HPDE6-E6E7 (cell line): ENCODE results near the gene SKAP1.
"Not testable (repeated sequence)": the region's sequence is repeated elsewhere in the genome, so short reads cannot be mapped to it uniquely, and the experiment has no call there.

Experiments
- DNase-seq: peaks from one replicate; pipeline ENCODE4 v3.0.0; 2011; ENCODE audit warnings: missing footprints; ENCODE audit errors: extremely low spot score

The SKAP1 gene

GRCh38 chr17:48245465-48246033 lies 184.5 kb downstream of the SKAP1 start:
- not testable (repeated sequence) for DNase-seq

GRCh38 chr17:48244814-48245213 lies 185.2 kb downstream of the SKAP1 start:
- no peak for DNase-seq

- DNase-seq, result no peak
Measured at GRCh38 chr17:48244121-48244711, 185.8 kb downstream of the SKAP1 start.

GRCh38 chr17:48241770-48242497 lies 188.1 kb downstream of the SKAP1 start:
- DNase-seq, result no peak

GRCh38 chr17:48241131-48241591 lies 188.9 kb downstream of the SKAP1 start:
- peak; percentile 63 for DNase-seq

GRCh38 chr17:48240562-48241130 lies 189.4 kb downstream of the SKAP1 start:
- DNase-seq, result no peak

- no peak for DNase-seq
Measured at GRCh38 chr17:48240122-48240521, 189.9 kb downstream of the SKAP1 start.

- DNase-seq, result no peak
Measured at GRCh38 chr17:48239603-48239995, 190.4 kb downstream of the SKAP1 start.

GRCh38 chr17:48238933-48239602 lies 190.9 kb downstream of the SKAP1 start:
- DNase-seq, result no peak

- no peak for DNase-seq
Measured at GRCh38 chr17:48237456-48237855, 192.6 kb downstream of the SKAP1 start.

GRCh38 chr17:48236681-48237134 lies 193.3 kb downstream of the SKAP1 start:
- peak; percentile 47 for DNase-seq

GRCh38 chr17:48234922-48235321 lies 195.1 kb downstream of the SKAP1 start:
- no peak for DNase-seq

GRCh38 chr17:48231995-48232959 lies 197.7 kb downstream of the SKAP1 start:
- no peak for DNase-seq

- DNase-seq, result no peak
Measured at GRCh38 chr17:48229936-48230335, 200.1 kb downstream of the SKAP1 start.

GRCh38 chr17:48228720-48229119 lies 201.3 kb downstream of the SKAP1 start:
- DNase-seq, result no peak

GRCh38 chr17:48225725-48226567 lies 204.1 kb downstream of the SKAP1 start:
- DNase-seq, result no peak

GRCh38 chr17:48223945-48224344 lies 206.1 kb downstream of the SKAP1 start:
- no peak for DNase-seq

- no peak for DNase-seq
Measured at GRCh38 chr17:48219617-48220016, 210.4 kb downstream of the SKAP1 start.

GRCh38 chr17:48215583-48216139 lies 214.4 kb downstream of the SKAP1 start:
- DNase-seq, result peak; percentile 57

GRCh38 chr17:48213797-48214196 lies 216.2 kb downstream of the SKAP1 start:
- DNase-seq, result no peak
